Measurements from ENCODE around the gene C2orf66. TPM values are rescaled to one million over a fixed set of nuclear protein-coding genes. Genes with fewer than 3 reads are reported as not detected.

The C2orf66 gene
- total RNA-seq = 0.27 and 0.29 TPM in 2 replicates
- long read RNA-seq = 0 reads

DNA sequence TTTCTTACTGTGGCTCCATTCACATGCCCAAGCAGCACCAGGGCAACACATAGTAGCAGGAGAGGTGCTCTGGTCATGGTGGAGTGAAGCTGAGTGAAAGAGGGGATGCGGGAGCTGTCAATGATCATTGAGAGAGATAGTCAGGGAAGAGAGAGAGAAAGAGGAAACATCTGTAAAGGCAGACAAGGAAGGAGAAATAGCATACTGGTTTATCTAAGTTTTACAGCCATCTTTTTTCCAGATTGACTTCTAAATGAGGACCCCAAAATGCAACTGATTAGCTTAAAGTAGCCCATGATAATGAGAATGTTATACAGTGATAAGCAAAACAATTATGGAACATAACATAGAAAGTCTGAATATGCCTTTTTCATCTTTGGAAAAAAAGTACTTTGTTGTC, at the start of gene C2orf66:
Gene C2orf66, minus strand, starts transcription at position 96 of the 400 bp plus-strand sequence. Its CDS starts 19 bp downstream, at position 77.
- DNase-seq (ENCODE audit: extremely low spot score, unreplicated experiment) = no peak
- Mint-ChIP-seq H3K4me1 (ENCODE audit: unreplicated experiment) (no peaks in the 10 kb centered on the region), H3K4me3 (ENCODE audit: unreplicated experiment) (no peak within 1 kb of the TSS), H3K9me3 (ENCODE audit: unreplicated experiment) (no peaks in the 10 kb centered on the region), H3K27ac (ENCODE audit: unreplicated experiment) (no peak within 1 kb of the TSS), H3K36me3 (ENCODE audit: unreplicated experiment) (no peaks in the 10 kb centered on the region), H3K27me3 (ENCODE audit: unreplicated experiment) (peaks cover 43% of the 10 kb centered on the region)
- no peak for TF ChIP-seq CTCF (IDR thresholded peaks at IDR 0.05)

DNA sequence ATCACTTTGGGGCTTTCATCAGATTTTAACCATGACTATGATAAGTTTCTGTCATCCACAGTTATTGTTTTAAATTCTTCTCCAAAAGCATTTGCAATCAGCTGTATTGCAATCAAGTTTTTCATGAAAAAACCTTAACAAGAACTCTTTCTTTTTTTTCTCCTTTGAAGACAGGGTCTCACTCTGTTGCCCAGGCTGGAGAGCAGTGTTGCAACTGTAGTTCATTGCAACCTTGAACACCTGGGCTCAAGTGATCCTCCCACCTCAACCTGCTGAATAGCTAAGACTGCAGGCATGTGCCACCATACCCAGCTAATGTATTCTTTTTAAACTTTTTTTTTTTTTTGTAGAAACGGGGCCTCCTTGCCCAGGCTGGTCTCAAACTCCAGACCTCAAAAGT, 45.5 kb upstream of the C2orf66 start:
- Mint-ChIP-seq H3K36me3 (ENCODE audit: unreplicated experiment) (peaks cover 25% of the 10 kb centered on the region), H3K27me3 (ENCODE audit: unreplicated experiment) (no peaks in the 10 kb centered on the region), H3K9me3 (ENCODE audit: unreplicated experiment) (peaks cover 6% of the 10 kb centered on the region), H3K27ac (ENCODE audit: unreplicated experiment) (no peak overlapping the region), H3K4me1 (ENCODE audit: unreplicated experiment) (peaks cover 10% of the 10 kb centered on the region), H3K4me3 (ENCODE audit: unreplicated experiment) (no peak overlapping the region)
- no peak for TF ChIP-seq CTCF (IDR thresholded peaks at IDR 0.05)
- DNase-seq (ENCODE audit: extremely low spot score, unreplicated experiment) = no peak

GRCh38 chr2:196853301-196854087, 44.3 kb upstream of the C2orf66 start:
- no peak for DNase-seq (ENCODE audit: extremely low spot score, unreplicated experiment)
- Mint-ChIP-seq H3K36me3 (ENCODE audit: unreplicated experiment) (peaks cover 16% of the 10 kb centered on the region), H3K9me3 (ENCODE audit: unreplicated experiment) (peaks cover 3% of the 10 kb centered on the region), H3K4me3 (ENCODE audit: unreplicated experiment) (no peak overlapping the region), H3K27me3 (ENCODE audit: unreplicated experiment) (no peaks in the 10 kb centered on the region), H3K27ac (ENCODE audit: unreplicated experiment) (peak overlapping the region; percentile 66), H3K4me1 (ENCODE audit: unreplicated experiment) (peaks cover 15% of the 10 kb centered on the region)
- no peak for TF ChIP-seq CTCF (IDR thresholded peaks at IDR 0.05)

DNA sequence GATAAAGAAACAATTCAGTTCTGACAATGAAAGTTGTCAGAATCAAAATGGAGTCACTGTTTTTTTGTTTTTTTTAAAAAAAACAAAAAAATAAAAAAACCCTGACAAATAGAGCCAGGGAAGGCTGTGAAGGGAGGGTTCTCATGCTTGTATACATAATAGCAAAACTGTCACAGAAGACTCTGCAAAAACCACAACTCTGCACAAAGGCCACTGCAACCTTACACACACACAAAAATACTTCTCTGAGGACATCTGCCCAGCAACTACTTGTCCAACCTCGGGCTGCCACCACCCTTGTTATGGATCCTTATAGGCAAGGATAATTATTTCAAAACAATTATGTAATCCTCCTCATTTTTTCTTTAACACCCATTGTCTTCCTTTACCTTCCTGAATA, 41.9 kb upstream of the C2orf66 start:
- no peak overlapping the region for H3K4me3 Mint-ChIP-seq (ENCODE audit: unreplicated experiment)
- no peak for TF ChIP-seq CTCF (IDR thresholded peaks at IDR 0.05)
- no peaks in the 10 kb centered on the region for H3K9me3 Mint-ChIP-seq (ENCODE audit: unreplicated experiment)
- H3K27ac Mint-ChIP-seq (ENCODE audit: unreplicated experiment) = no peak overlapping the region
- DNase-seq (ENCODE audit: extremely low spot score, unreplicated experiment) = no peak
- no peaks in the 10 kb centered on the region for H3K27me3 Mint-ChIP-seq (ENCODE audit: unreplicated experiment)
- H3K4me1 Mint-ChIP-seq (ENCODE audit: unreplicated experiment) = peaks cover 25% of the 10 kb centered on the region
- peaks cover 14% of the 10 kb centered on the region for H3K36me3 Mint-ChIP-seq (ENCODE audit: unreplicated experiment)

DNA sequence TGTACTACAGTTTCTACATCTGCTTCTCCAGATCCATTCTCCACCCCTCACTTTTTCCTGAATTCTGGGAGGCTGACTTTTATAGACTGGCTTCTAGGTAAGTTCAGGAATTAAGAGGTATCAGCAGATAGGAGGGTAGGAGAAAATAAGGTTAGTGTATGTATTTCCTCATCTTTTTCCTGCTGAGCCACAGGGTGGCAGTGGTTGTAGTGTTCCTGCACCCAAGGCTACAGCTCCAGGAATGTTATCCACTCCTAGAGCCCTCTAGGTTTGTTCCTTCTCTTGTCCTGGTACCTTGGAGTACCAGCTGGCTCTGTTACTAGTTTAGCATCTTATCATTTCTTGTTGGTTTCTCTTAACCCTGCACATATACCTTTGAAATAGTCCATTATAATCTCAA, 40.7 kb upstream of the C2orf66 start:
- no peak for DNase-seq (ENCODE audit: extremely low spot score, unreplicated experiment)
- H3K27me3 Mint-ChIP-seq (ENCODE audit: unreplicated experiment) = no peaks in the 10 kb centered on the region
- H3K9me3 Mint-ChIP-seq (ENCODE audit: unreplicated experiment) = no peaks in the 10 kb centered on the region
- peaks cover 20% of the 10 kb centered on the region for H3K36me3 Mint-ChIP-seq (ENCODE audit: unreplicated experiment)
- H3K27ac Mint-ChIP-seq (ENCODE audit: unreplicated experiment) = no peak overlapping the region
- H3K4me1 Mint-ChIP-seq (ENCODE audit: unreplicated experiment) = peaks cover 25% of the 10 kb centered on the region
- no peak overlapping the region for H3K4me3 Mint-ChIP-seq (ENCODE audit: unreplicated experiment)
- TF ChIP-seq CTCF (IDR thresholded peaks at IDR 0.05) = peak; percentile 45

Measured in osteocyte (in vitro differentiated cells).